DND-41 (cell line): Measurements from ENCODE around the gene GPER1.

Experiments
- ATAC-seq: fragments of 200-7000 bp; cut with Tn5 transposase; 3 replicates; pipeline ENCODE4 v1.9.1; 2021; ENCODE audit warnings: low read depth; ENCODE audit not compliant: insufficient read depth
- DNase-seq: peaks from one replicate; pipeline ENCODE4 v3.0.0-alpha.2; 2020
- H2AFZ ChIP-seq: 2 replicates; pipeline ENCODE4 v1.6.0; 2012; ENCODE audit warnings: low read depth, low read length
- H3K27ac ChIP-seq: 2 replicates; pipeline ENCODE4 v1.5.1; 2012; ENCODE audit warnings: low read length, inconsistent platforms
- H3K27me3 ChIP-seq: fragments of 200-600 bp; sonication (generic); 2 replicates; pipeline ENCODE4 v1.6.0; 2012; ENCODE audit warnings: low read length, mild to moderate bottlenecking, inconsistent platforms; ENCODE audit not compliant: insufficient read depth, poor library complexity
- H3K36me3 ChIP-seq: 2 replicates; pipeline ENCODE4 v1.5.1; 2012; ENCODE audit warnings: low read length, inconsistent platforms; ENCODE audit not compliant: insufficient read depth
- H3K4me1 ChIP-seq: 2 replicates; pipeline ENCODE4 v1.5.1; 2012; ENCODE audit warnings: mild to moderate bottlenecking, low read length; ENCODE audit not compliant: insufficient read depth
- H3K4me2 ChIP-seq: 2 replicates; pipeline ENCODE4 v1.6.0; 2012; ENCODE audit warnings: mild to moderate bottlenecking, moderate library complexity, low read length, inconsistent platforms; ENCODE audit not compliant: insufficient read depth
- H3K4me3 ChIP-seq, 2 experiments: fragments of 200-600 bp in 1 of 2; shearing (Covaris generic) in 1 of 2; 2 replicates each; pipeline ENCODE4 v1.5.1; 2012 to 2016; ENCODE audit warnings: inconsistent platforms in 2 of 2, low read length in 2 of 2, mild to moderate bottlenecking in 2 of 2, low read depth in 1 of 2, moderate library complexity in 1 of 2
- H3K79me2 ChIP-seq: 2 replicates; pipeline ENCODE4 v1.6.0; 2012; ENCODE audit warnings: low read length, inconsistent platforms; ENCODE audit not compliant: insufficient read depth
- H3K9ac ChIP-seq: 2 replicates; pipeline ENCODE4 v1.6.0; 2012; ENCODE audit warnings: low read depth, mild to moderate bottlenecking, inconsistent platforms, low read length, moderate library complexity
- H3K9me3 ChIP-seq: 2 replicates; pipeline ENCODE4 v1.5.1; 2012; ENCODE audit warnings: low read length, moderate library complexity, mild to moderate bottlenecking, inconsistent platforms; ENCODE audit not compliant: insufficient read depth, severe bottlenecking
- H4K20me1 ChIP-seq: 2 replicates; pipeline ENCODE4 v1.6.0; 2012; ENCODE audit warnings: low read length; ENCODE audit not compliant: insufficient read depth
- EZH2 ChIP-seq: IDR thresholded peaks from 3 replicates; pipeline ENCODE4 v1.6.1; 2012; ENCODE audit warnings: borderline replicate concordance, low read depth, mild to moderate bottlenecking, moderate library complexity, low read length, inconsistent platforms; ENCODE audit not compliant: severe bottlenecking
- TF ChIP-seq, protein P1 (sequence below): IDR thresholded peaks from 2 replicates; pipeline ENCODE4 v1.5.1; 2012; ENCODE audit warnings: borderline replicate concordance, low read length, moderate library complexity, mild to moderate bottlenecking; ENCODE audit not compliant: poor library complexity, severe bottlenecking; ENCODE audit errors: extremely low read depth

The GPER1 gene

GRCh38 chr7:1119201-1119600 is 31.3 kb downstream of the GPER1 start:
- H3K27me3 ChIP-seq = no peaks in the 10 kb centered on the region
- H3K27ac ChIP-seq = no peak overlapping the region
- H3K79me2 ChIP-seq = peaks cover 19% of the 10 kb centered on the region; the same call in 1 of the 2 replicates
- peaks cover 41% of the 10 kb centered on the region for H4K20me1 ChIP-seq
- no peak overlapping the region for H3K4me3 ChIP-seq
- no peak for DNase-seq
- no peak overlapping the region for H3K9ac ChIP-seq
- peaks cover 3% of the 10 kb centered on the region; the same call in 1 of the 2 replicates for H3K36me3 ChIP-seq
- H3K4me1 ChIP-seq = no peaks in the 10 kb centered on the region
- no peak for TF ChIP-seq EZH2
- TF ChIP-seq, protein P1, sequence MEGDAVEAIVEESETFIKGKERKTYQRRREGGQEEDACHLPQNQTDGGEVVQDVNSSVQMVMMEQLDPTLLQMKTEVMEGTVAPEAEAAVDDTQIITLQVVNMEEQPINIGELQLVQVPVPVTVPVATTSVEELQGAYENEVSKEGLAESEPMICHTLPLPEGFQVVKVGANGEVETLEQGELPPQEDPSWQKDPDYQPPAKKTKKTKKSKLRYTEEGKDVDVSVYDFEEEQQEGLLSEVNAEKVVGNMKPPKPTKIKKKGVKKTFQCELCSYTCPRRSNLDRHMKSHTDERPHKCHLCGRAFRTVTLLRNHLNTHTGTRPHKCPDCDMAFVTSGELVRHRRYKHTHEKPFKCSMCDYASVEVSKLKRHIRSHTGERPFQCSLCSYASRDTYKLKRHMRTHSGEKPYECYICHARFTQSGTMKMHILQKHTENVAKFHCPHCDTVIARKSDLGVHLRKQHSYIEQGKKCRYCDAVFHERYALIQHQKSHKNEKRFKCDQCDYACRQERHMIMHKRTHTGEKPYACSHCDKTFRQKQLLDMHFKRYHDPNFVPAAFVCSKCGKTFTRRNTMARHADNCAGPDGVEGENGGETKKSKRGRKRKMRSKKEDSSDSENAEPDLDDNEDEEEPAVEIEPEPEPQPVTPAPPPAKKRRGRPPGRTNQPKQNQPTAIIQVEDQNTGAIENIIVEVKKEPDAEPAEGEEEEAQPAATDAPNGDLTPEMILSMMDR = no peak
- no peak overlapping the region for H3K4me2 ChIP-seq
- ATAC-seq = no peak
- H2AFZ ChIP-seq = no peak overlapping the region
- H3K9me3 ChIP-seq = no peaks in the 10 kb centered on the region

DNA sequence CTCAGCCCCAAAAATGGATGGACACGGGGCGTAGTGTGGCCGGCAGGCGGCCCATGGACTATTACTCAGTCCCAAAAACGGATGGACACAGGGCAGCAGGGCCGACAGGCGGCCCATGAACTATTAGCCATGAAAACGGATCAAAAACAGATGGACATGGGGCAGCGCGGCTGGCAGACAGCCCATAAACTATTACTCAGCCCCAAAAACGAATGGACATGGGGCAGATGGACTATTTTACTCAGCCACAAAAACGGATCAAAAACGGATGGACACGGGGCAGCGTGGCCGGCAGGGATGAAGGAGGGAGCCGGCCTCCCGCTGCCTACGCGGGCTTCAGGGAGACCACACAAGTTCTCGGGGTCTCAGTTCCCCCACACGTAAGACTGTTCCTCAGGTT is 32.9 kb downstream of the GPER1 start:
- Histone ChIP-seq H3K4me1 (no peaks in the 10 kb centered on the region), H3K9me3 (no peaks in the 10 kb centered on the region), H4K20me1 (peaks cover 28% of the 10 kb centered on the region), H3K9ac (no peak overlapping the region), H3K4me3 (no peak overlapping the region), H3K27ac (no peak overlapping the region), H3K36me3 (peaks cover 9% of the 10 kb centered on the region), H2AFZ (no peak overlapping the region), H3K27me3 (no peaks in the 10 kb centered on the region), H3K79me2 (peaks cover 19% of the 10 kb centered on the region; the same call in 1 of the 2 replicates), H3K4me2 (no peak overlapping the region)
- no peak for ATAC-seq
- DNase-seq = no peak
- TF ChIP-seq, protein P1 = no peak
- no peak for TF ChIP-seq EZH2

DNA sequence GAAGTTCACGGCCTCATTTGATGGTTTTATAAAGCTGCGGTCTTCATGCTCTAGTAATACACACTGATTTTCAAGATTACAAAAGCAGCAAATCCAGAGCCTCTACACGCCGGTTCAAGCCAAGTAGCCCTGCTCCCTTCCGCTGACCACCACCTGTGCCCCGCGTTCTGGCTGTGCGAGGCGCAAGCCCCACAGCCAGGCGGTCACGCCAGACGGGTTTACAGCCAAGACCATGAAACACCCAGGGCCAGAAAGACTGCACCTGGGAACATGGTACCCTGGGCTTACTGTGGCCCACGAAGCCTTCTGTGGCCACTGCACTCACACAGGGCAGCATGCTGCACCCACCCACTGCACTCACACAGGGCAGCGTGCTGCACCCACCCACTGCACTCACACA is 33.6 kb downstream of the GPER1 start:
- Histone ChIP-seq H3K9me3 (no peaks in the 10 kb centered on the region), H3K4me1 (no peaks in the 10 kb centered on the region), H3K79me2 (peaks cover 19% of the 10 kb centered on the region; the same call in 1 of the 2 replicates), H3K4me2 (no peak overlapping the region), H3K27me3 (no peaks in the 10 kb centered on the region), H2AFZ (no peak overlapping the region), H3K36me3 (peaks cover 11% of the 10 kb centered on the region), H3K4me3 (no peak overlapping the region), H4K20me1 (peaks cover 23% of the 10 kb centered on the region; the same call in 1 of the 2 replicates), H3K9ac (no peak overlapping the region), H3K27ac (no peak overlapping the region)
- ATAC-seq (no peak), DNase-seq (no peak)
- TF ChIP-seq, protein P1 = no peak
- TF ChIP-seq EZH2 = no peak
